GM18508 (cell line): ENCODE measurements around the gene CYP17A1.

ENCODE experiments used
- ATAC-seq: cut with Tn5 transposase; IDR thresholded peaks from one replicate; pipeline ENCODE4 v1.9.1; 2021; ENCODE audit warnings: moderate number of reproducible peaks; ENCODE audit not compliant: insufficient read depth, unreplicated experiment

The CYP17A1 gene

GRCh38 chr10:102811346-102811745 is 25.9 kb downstream of the CYP17A1 start:
- no peak for ATAC-seq

DNA sequence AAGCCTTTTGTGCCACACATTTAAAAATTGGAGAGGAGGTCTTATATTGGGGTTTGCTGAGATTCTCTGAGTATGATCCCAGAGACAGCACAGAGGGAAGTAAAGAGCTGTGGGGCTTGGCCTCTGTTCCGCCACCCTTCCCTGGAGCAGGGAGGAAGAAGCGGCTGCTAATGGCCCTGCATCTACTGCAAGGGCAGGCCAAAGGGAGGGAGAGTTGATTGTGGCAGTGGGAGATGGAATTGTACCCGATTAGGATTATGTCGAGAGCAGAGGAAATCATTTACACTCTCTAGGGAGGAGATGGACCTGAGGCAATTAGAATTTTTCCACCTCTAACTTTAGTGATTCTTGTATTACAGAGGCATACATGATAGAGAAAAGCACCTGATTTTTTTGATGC is 28.8 kb downstream of the CYP17A1 start:
- no peak for ATAC-seq

DNA sequence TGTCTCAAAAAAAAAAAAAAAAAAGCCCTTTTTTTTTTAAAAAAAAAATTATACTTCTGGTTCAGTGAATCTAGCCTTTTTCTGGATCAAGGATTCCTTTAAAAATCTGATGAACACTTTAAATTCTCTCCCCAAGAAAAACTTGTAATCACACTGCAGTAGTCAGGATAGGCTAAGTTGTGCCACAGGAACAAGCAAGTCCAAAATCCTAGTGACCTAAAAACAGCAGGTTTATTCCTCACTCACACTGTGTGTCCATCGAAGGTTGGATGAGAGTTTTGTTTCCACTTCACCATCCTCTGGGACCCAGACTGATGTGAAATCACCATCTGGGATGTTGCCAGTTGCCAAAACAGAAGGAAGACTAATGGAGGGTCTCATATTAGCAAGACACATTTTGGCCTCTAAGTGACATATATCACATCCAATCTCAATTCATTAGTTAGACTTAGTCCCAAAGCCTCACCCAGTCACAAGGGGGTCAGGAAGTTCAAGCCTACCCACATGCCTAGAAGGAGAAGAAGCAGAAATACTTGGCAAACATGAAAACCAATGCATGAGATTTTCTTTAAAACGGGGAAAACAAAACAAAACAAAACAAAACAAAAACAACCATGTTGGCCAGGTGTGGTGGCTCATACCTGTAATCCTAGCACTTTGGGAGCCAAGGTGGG is 32.7 kb downstream of the CYP17A1 start:
- no peak for ATAC-seq

DNA sequence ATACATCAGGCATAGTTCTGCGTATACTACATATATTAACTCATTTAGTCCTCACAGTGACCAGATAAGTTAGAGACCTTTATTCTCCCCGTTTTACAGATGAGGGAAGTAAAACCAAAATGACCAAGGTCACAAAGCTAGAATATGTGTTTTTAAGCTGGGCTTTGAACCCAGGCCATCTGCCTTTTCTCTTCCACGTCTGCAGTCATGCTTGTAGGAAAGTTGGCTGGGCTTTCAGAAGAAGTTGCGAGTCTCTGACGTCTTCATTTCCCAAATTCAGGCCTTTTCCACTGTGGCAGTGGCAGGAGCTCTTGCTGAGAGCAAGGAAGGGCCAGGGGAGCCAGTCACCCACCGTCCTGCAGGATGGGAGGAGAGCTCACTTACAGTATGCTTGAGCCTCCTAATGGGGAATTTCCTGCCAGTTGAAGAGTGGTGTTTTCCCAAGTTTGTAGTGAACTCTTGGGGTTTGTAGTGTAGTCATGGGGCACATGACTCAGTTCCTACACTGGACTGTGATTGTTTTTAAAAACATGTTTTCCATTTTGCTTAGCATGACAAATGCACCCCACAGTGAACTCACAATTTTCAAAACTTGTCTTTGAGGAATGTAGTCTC is 34.2 kb downstream of the CYP17A1 start:
- ATAC-seq: no peak

GRCh38 chr10:102801978-102802377 is 35.2 kb downstream of the CYP17A1 start:
- ATAC-seq: no peak

DNA sequence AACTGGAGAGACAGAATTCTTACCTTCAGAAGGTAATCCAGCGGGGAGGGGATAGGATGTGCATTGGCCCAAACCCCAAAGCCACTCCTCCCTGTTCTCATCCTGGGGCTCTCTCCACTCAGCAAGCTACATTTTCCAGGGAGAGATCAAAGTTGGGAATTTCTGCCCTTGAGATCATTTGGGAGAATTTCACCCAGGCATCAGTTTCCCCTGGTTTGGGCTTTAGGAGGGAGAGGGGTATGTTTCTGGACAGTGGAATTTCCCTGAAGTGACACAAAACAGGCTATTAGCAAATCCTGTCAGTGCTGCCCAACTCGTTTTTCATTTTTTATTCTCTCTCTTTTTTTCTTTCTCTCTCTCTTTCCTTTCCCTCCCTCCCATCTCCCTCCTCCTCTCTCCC is 35.7 kb downstream of the CYP17A1 start:
- no peak for ATAC-seq

- ATAC-seq: no peak
Measured at GRCh38 chr10:102800611-102801335, 36.4 kb downstream of the CYP17A1 start.

- ATAC-seq: no peak
Measured at GRCh38 chr10:102799691-102800471, 37.3 kb downstream of the CYP17A1 start.

DNA sequence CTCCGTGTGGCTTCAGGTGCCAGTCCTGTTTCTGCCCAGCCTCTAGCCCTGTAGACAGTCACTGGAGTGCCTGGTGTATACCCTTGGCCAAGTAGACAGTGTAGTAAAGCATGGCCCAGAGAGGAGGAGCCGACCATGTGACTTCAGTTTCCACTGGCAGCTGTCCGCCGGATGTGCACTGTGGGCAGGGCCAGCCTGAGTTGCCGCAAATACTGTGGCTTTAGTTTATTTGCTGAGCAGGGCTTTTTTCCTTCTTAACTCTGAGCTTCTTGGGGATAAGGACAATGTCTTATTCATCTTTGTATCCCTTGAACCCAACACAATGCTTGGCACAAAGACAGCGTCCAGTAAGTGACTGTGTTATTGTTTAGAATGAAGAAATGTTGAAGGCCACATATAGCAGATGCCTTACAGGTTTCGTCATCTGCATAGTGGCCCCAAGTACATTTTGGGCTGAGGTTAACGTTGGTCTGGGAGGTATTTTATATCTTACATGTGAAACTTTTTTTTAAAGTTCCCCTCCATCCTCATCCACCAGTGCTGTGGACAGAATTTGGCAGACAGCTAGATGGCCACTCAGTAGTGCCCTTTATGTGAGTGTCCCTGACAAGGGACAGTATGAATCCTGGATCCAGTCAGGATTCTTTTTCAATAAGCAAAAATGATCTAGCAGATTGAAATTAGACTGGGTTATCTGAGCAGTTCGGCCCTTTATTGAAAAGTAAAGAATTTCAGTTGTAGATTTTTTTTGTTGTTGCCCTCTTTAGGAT is 40.6 kb downstream of the CYP17A1 start:
- ATAC-seq: peak; percentile 95

GRCh38 chr10:102795453-102796406 is 41.5 kb downstream of the CYP17A1 start:
- no peak for ATAC-seq

DNA sequence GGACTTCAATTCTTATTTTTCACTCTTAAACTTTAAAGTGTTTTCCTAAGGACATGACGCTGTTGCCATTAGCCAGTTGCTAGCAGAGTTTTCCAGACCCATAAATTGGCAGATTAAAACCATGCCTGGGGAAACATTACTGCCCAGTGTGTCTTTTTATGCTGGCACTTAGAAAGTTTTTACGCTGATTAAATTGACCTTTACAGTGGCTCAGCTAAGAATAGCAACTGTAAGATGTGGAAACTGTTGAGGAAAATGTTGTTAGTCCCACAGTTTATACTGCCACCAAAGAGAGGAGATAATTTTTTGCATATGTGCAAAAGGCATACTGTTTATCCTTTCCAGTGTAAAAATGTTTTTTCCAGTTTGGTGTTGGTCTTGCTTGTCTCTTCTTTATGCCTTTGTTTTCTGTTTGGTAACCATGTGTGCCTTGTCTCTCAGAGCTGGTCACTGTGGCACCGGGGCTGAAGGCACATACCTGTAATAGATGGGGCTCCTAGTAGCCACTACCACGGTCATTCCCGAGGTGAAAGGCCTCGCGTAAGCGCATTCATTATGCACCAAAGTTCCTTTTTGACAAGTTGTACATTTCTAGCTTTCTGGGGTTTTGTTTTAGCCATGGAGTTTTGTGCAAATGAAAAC is 45.3 kb downstream of the CYP17A1 start:
- no peak for ATAC-seq

- ATAC-seq: no peak
Measured at GRCh38 chr10:102785818-102786217, 51.4 kb downstream of the CYP17A1 start.

DNA sequence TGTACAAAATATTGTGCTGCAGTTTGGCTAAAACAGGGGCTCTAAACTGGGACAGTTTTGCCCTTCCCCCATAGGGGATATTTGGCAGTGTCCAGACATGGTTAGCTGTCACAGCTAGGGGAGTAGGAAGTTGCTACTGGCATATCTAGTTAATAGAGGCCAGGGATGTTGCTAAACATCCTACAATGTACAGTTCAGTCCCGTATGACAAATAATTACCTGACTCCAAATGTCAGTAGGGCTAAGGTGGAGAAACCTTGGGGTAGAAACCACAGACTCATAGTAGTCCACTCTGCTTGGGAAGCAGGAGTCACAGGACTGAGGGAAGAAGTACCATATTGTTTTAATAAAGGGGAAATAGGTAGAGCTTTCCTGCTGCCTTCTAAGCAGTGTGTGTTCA is 53.6 kb downstream of the CYP17A1 start:
- no peak for ATAC-seq

- no peak for ATAC-seq
Measured at GRCh38 chr10:102782673-102783551, 54.3 kb downstream of the CYP17A1 start.

DNA sequence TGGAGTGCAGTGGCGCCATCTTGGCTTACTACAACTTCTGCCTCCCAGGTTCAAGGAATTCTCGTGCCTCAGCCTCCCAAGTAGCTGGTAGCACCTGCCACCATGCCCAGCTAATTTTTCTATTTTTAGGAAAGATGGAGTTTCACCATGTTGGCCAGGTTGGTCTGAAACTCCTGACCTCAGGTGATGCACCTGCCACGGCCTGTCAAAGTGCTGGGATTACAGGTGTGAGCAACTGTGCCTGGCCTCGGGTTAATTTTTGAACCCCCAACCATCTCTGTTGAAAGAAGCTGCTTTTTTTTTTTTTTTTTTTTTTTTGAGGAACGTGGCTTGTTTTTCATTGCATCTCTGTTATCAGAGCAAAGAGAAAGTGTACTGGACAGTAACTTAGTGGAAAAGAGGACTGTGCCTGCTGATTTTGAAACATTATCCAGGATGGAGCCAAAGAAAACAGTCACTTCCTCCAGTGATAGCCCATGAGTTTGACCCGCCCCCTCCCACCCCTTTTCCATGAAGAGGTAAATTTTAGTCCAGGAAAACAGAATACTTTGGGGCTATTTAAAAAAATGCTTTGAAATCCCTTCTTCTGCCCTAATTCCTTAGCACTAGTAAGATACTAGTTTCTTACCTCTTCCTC is 55.2 kb downstream of the CYP17A1 start:
- ATAC-seq: no peak

GRCh38 chr10:102781090-102781920 is 55.9 kb downstream of the CYP17A1 start:
- ATAC-seq: no peak
